Measurements from ENCODE around the gene TP73. TPM values are rescaled to one million over a fixed set of nuclear protein-coding genes. Genes with fewer than 3 reads are reported as not detected.

The TP73 gene
- polyA plus RNA-seq, 1 experiment: not detected

- TF ChIP-seq CTCF (IDR thresholded peaks at IDR 0.05; ENCODE audit: low read depth, low read length): no peak
- ChIA-PET CTCF (interaction anchor here (1.0 to 2.9 kb wide), 2 partner anchors 47 to 280 kb away, joined by 4 to 10 read pairs; no protein-coding TSS in a partner anchor), POLR2A (no interaction called here)
- Histone ChIP-seq H3K27me3 (ENCODE audit: control insufficient read depth, insufficient read depth, low read length) (peaks cover 3% of the 10 kb centered on the region), H3K27ac (ENCODE audit: low read depth, low read length) (no peak overlapping the region), H3K9me3 (ENCODE audit: control insufficient read depth, insufficient read depth, low read length) (no peaks in the 10 kb centered on the region; the same call in 1 of the 2 replicates), H3K4me3 (ENCODE audit: low read depth, low read length) (peak overlapping the region; percentile 67)
- DNase-seq (ENCODE audit: low read depth, low spot score): no peak
These were observed 119.1 kb downstream of the TP73 start for GRCh38 chr1:3771108-3772026.

GRCh38 chr1:3772027-3772714, 119.9 kb downstream of the TP73 start:
- TF ChIP-seq CTCF (IDR thresholded peaks at IDR 0.05; ENCODE audit: low read depth, low read length): no peak
- CTCF ChIA-PET: interaction anchor here (1.0 to 2.9 kb wide), 2 partner anchors 48 to 281 kb away, joined by 4 to 10 read pairs; no protein-coding TSS in a partner anchor
- POLR2A ChIA-PET: no interaction called here

GRCh38 chr1:3772715-3773571, 120.6 kb downstream of the TP73 start, which contains the start of gene SMIM1:
SMIM1 (plus strand) TSS chr1:3772749; CDS start chr1:3775374, 2,625 bp downstream.
- TF ChIP-seq CTCF (IDR thresholded peaks at IDR 0.05; ENCODE audit: low read depth, low read length): no peak
- CTCF ChIA-PET: no interaction called here
- Histone ChIP-seq H3K27me3 (ENCODE audit: control insufficient read depth, insufficient read depth, low read length) (peaks cover 3% of the 10 kb centered on the region), H3K4me3 (ENCODE audit: low read depth, low read length) (peak within 1 kb of the TSS; percentile 67), H3K9me3 (ENCODE audit: control insufficient read depth, insufficient read depth, low read length) (no peaks in the 10 kb centered on the region; the same call in 1 of the 2 replicates), H3K27ac (ENCODE audit: low read depth, low read length) (no peak within 1 kb of the TSS)
- DNase-seq (ENCODE audit: low read depth, low spot score): no peak
- POLR2A ChIA-PET: no interaction called here

More at GRCh38 chr1:3772027-3772714, 119.9 kb downstream of the TP73 start:
- peak; percentile 38 for DNase-seq (ENCODE audit: low read depth, low spot score)
- H3K9me3 ChIP-seq (ENCODE audit: control insufficient read depth, insufficient read depth, low read length): no peaks in the 10 kb centered on the region; the same call in 1 of the 2 replicates
- H3K27ac ChIP-seq (ENCODE audit: low read depth, low read length): no peak overlapping the region
- H3K27me3 ChIP-seq (ENCODE audit: control insufficient read depth, insufficient read depth, low read length): peaks cover 3% of the 10 kb centered on the region
- peak overlapping the region; percentile 67 for H3K4me3 ChIP-seq (ENCODE audit: low read depth, low read length)

GRCh38 chr1:3773572-3774275, 121.4 kb downstream of the TP73 start:
- TF ChIP-seq CTCF (IDR thresholded peaks at IDR 0.05; ENCODE audit: low read depth, low read length): no peak
- H3K27ac ChIP-seq (ENCODE audit: low read depth, low read length): no peak overlapping the region
- DNase-seq (ENCODE audit: low read depth, low spot score): no peak
- CTCF ChIA-PET: no interaction called here
- peak overlapping the region; percentile 60; the same call in 1 of the 2 replicates for H3K4me3 ChIP-seq (ENCODE audit: low read depth, low read length)
- no peaks in the 10 kb centered on the region; the same call in 1 of the 2 replicates for H3K9me3 ChIP-seq (ENCODE audit: control insufficient read depth, insufficient read depth, low read length)
- H3K27me3 ChIP-seq (ENCODE audit: control insufficient read depth, insufficient read depth, low read length): peaks cover 3% of the 10 kb centered on the region
- POLR2A ChIA-PET: no interaction called here
